Endothelial cell of umbilical vein (primary cell): ENCODE measurements around the gene C11orf68.

Source experiments
- CTCF ChIP-seq, 2 donors: IDR thresholded peaks; 1 replicate in 1 of 2; 2 replicates in 1 of 2; pipeline ENCODE4 v1.5.1; 2011; ENCODE audit warnings: low read length in 2 of 2, mild to moderate bottlenecking in 2 of 2, moderate library complexity in 2 of 2, control low read depth in 1 of 2, inconsistent platforms in 1 of 2, low read depth in 1 of 2; ENCODE audit not compliant: insufficient read depth in 1 of 2; ENCODE audit errors: extremely low read depth in 1 of 2
- EZH2 ChIP-seq: IDR thresholded peaks from 2 replicates; pipeline ENCODE4 v1.6.1; 2012; ENCODE audit warnings: borderline replicate concordance, low read depth, mild to moderate bottlenecking, moderate library complexity, low read length, inconsistent platforms; ENCODE audit not compliant: severe bottlenecking
- FOS ChIP-seq: IDR thresholded peaks from 2 replicates; pipeline ENCODE4 v1.6.1; 2011; ENCODE audit warnings: mild to moderate bottlenecking, low read length, moderate library complexity, borderline replicate concordance; ENCODE audit not compliant: insufficient read depth
- JUN ChIP-seq: IDR thresholded peaks from 2 replicates; pipeline ENCODE4 v1.6.1; 2011; ENCODE audit warnings: borderline replicate concordance, low read depth; ENCODE audit not compliant: insufficient read length, insufficient read depth
- MAX ChIP-seq: IDR thresholded peaks from 2 replicates; pipeline ENCODE4 v1.6.1; 2011; ENCODE audit not compliant: insufficient read depth, insufficient read length
- MYC ChIP-seq: IDR thresholded peaks from one replicate; pipeline ENCODE4 v1.6.1; 2011; ENCODE audit warnings: mild to moderate bottlenecking, low read depth, low read length
- POLR2A ChIP-seq: IDR thresholded peaks from 2 replicates; pipeline ENCODE4 v1.6.1; 2012; ENCODE audit warnings: low read depth, mild to moderate bottlenecking, control low read depth, low read length
- POLR2AphosphoS5 ChIP-seq: IDR thresholded peaks from 2 replicates; pipeline ENCODE4 v1.6.1; 2012; ENCODE audit warnings: low read depth, mild to moderate bottlenecking, control low read depth, low read length, moderate library complexity; ENCODE audit not compliant: insufficient read depth

GRCh38 chr11:65918211-65919140 is at the start of gene C11orf68:
- TF ChIP-seq CTCF (IDR thresholded peaks at IDR 0.05; ENCODE audit: extremely low read depth in 1 of 2, insufficient read depth in 1 of 2, low read depth in 1 of 2, low read length in 2 of 2) (no peak), POLR2A (peak; percentile 63), JUN (no peak), MAX (no peak), EZH2 (no peak), MYC (no peak), POLR2AphosphoS5 (peak; percentile 48), FOS (no peak)
